Mucosa of descending colon (tissue), 3 donors: ENCODE results near the gene RAB11B. TPM values are rescaled to one million over a fixed set of nuclear protein-coding genes. Genes with fewer than 3 reads are reported as not detected.

ENCODE experiments used
- ATAC-seq: fragments of 200-7000 bp; cut with Tn5 transposase; one replicate; pipeline ENCODE4 v1.9.1; 2020; ENCODE audit warnings: mild to moderate bottlenecking, moderate library complexity
- DNase-seq, 3 donors: peaks; one replicate each; pipeline ENCODE4 v3.0.0-alpha.2; 2020
- H3K36me3 ChIP-seq: fragments of 200-600 bp; one replicate; pipeline ENCODE4 v1.8.0; 2021; ENCODE audit warnings: low read depth, mild to moderate bottlenecking
- H3K4me1 ChIP-seq: fragments of 200-600 bp; one replicate; pipeline ENCODE4 v1.8.0; 2021; ENCODE audit warnings: low read depth, mild to moderate bottlenecking
- H3K4me3 ChIP-seq: fragments of 200-600 bp; one replicate; pipeline ENCODE4 v1.8.0; 2021; ENCODE audit warnings: mild to moderate bottlenecking
- H3K9me3 ChIP-seq: fragments of 200-600 bp; one replicate; pipeline ENCODE4 v1.8.0; 2021; ENCODE audit warnings: mild to moderate bottlenecking
- CTCF ChIP-seq: fragments of 200-600 bp; IDR thresholded peaks from one replicate; pipeline ENCODE4 v1.8.0; 2022; ENCODE audit warnings: antibody characterized with exemption, mild to moderate bottlenecking
- intact Hi-C, 2 donors: fragments of 100-400 bp; cut with DNase I in 1 of 2; cut with micrococcal nuclease in 1 of 2; formaldehyde crosslinking; loops; one replicate each; pipeline versions ENCODE4 v1.11.0 to v1.11.1; 2022; cut with DNase I, micrococcal nuclease
- total RNA-seq, 3 donors: library from RNA; stranded (reverse); fragmentation: NEBNext Ultra II Directional in 2 of 3; extraction: Animal tissue kit (Norgen Biotek cat#: 25700) in 2 of 3; gene quantifications; one replicate each; pipeline versions ENCODE4 v1.2.1 to v1.2.4, GENCODE V29; 2021 to 2023
- donor health status: DM: no; HTN: no; CAD: no; lungs with moderate emphysema.
- donor health status: DM: no; HTN: no; CAD: no.
- donor health status: DM: no; HTN: yes; CAD: no.

Gene RAB11B
- total RNA-seq, 3 donors from 2014 or later: 100 to 131 (median 103) TPM

- TF ChIP-seq CTCF: no peak
- DNase-seq (peak; percentile 58 to 81 (median 75)), ATAC-seq (peak; percentile 60)
- Histone ChIP-seq H3K4me3 (peak overlapping the region; percentile 99), H3K36me3 (no peaks in the 10 kb centered on the region), H3K4me1 (peaks cover 38% of the 10 kb centered on the region), H3K9me3 (no peaks in the 10 kb centered on the region)
- intact Hi-C loops: no loop called here
These were observed 55.4 kb downstream of the RAB11B start for GRCh38 chr19:8445488-8446001.

DNA sequence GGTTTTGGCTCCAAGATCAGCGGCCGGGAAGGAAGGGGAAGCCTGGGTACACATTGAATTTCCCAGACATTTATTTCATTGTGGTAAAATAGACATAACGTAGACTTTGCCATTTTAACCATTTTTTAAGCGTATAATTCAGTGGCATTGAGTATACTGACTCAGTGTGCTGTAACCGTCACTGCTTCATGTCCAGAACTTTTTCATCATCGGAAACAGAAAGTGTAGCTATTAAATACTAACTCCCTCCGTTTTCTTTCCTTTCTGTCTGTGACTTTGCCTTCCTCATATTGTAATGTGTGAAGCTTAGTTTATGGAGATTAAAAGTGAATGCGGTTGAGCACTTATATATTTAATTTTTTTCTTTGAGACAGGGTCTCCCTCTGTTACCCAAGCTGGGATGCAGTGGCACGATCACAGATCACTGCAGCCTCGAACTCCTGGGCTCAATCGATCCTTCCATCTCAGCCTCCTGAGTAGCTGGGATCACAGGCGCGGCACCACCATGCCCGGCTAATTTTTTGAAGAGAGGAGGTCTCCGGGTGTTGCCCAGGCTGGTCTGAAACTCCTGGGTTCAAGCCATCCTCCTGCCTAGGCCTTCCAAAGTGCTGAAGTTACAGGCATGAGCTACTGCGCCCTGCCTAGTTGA is 56.0 kb downstream of the RAB11B start:
- Histone ChIP-seq H3K4me1 (peaks cover 38% of the 10 kb centered on the region), H3K36me3 (no peaks in the 10 kb centered on the region), H3K9me3 (no peaks in the 10 kb centered on the region), H3K4me3 (no peak overlapping the region)
- no peak for DNase-seq
- intact Hi-C loops: no loop called here
- TF ChIP-seq CTCF: no peak
- ATAC-seq: no peak

DNA sequence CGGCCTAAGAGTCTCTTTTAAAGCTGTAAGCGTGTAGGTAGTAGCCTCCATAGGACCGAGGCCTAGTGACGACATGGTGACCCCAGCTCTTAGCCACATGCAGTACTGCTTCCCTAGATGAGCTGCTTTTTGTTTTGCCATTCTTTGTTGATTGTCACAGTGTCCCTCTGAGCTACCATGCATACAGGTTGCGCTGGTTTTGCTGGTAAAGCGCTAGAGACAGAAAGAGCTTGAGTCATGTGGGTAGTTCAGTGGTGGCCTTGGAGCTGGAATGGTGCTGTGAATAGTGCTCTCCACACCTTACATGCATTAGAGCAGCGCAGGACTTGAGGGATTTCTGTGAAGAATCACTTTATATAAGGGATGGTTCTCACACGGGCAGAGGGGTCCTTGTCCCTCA is 59.7 kb downstream of the RAB11B start:
- no peak for TF ChIP-seq CTCF
- DNase-seq (no peak), ATAC-seq (no peak)
- Histone ChIP-seq H3K4me3 (no peak overlapping the region), H3K36me3 (no peaks in the 10 kb centered on the region), H3K4me1 (peaks cover 53% of the 10 kb centered on the region), H3K9me3 (no peaks in the 10 kb centered on the region)
- intact Hi-C loops: no loop called here

- DNase-seq (no peak), ATAC-seq (no peak)
- H3K4me3 ChIP-seq: no peak overlapping the region
- H3K9me3 ChIP-seq: no peaks in the 10 kb centered on the region
- H3K36me3 ChIP-seq: no peaks in the 10 kb centered on the region
- peaks cover 52% of the 10 kb centered on the region for H3K4me1 ChIP-seq
- TF ChIP-seq CTCF: no peak
- intact Hi-C loops: no loop called here
These were observed 61.2 kb downstream of the RAB11B start for GRCh38 chr19:8451377-8451776.

DNA sequence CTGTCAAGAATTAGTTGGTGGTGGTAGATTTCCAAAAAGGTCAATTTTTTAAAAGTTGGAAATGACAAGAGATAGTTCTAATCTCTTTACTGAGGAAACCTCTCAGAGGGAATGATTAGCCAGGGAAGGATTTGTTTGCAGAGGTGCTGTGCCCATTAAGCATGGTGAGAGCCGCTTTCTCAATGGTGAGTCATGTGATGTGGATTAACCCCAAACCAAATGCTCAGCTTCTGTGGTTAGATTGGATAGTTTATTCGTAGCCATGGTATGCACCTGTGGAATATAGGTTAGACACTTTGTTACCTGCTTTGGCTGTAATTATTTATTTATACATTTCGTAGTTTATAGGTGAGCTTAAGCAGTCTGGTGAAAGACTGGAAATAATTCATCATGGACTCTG is 61.7 kb downstream of the RAB11B start:
- intact Hi-C loops: no loop called here
- no peak for TF ChIP-seq CTCF

More for the DNA sequence above, 61.7 kb downstream of the RAB11B start:
- no peak overlapping the region for H3K4me3 ChIP-seq
- ATAC-seq: peak; percentile 26
- no peaks in the 10 kb centered on the region for H3K36me3 ChIP-seq
- no peaks in the 10 kb centered on the region for H3K9me3 ChIP-seq
- no peak for DNase-seq
- H3K4me1 ChIP-seq: peaks cover 51% of the 10 kb centered on the region
